Fibroblast of lung (primary cell): ENCODE measurements around the gene ARHGAP28.

Source experiments
- CTCF ChIP-seq, 2 donors: IDR thresholded peaks in 1 of 2; conservative IDR thresholded peaks in 1 of 2; 1 replicate in 1 of 2; 2 replicates in 1 of 2; pipeline ENCODE4 v1.5.1; 2011 to 2012; ENCODE audit warnings: low read length in 2 of 2, control low read depth in 1 of 2, inconsistent platforms in 1 of 2, low read depth in 1 of 2, mild to moderate bottlenecking in 1 of 2
- EZH2 ChIP-seq: IDR thresholded peaks from 2 replicates; pipeline ENCODE4 v1.5.1; 2012; ENCODE audit warnings: low read length, control low read depth, mild to moderate bottlenecking; ENCODE audit errors: missing control alignments

GRCh38 chr18:6878556-6879297 lies 149.2 kb downstream of the ARHGAP28 start:
- TF ChIP-seq CTCF (conservative IDR thresholded peaks at IDR 0.05 in 1 of 2, IDR thresholded peaks at IDR 0.05 in 1 of 2; ENCODE audit: low read depth in 1 of 2, low read length in 2 of 2), result no peak
- TF ChIP-seq EZH2, result no peak
